DND-41 (cell line): ENCODE results near the gene STPG4.

Source experiments
- CTCF ChIP-seq: IDR thresholded peaks from 2 replicates; pipeline ENCODE4 v1.5.1; 2012; ENCODE audit warnings: borderline replicate concordance, low read length, moderate library complexity, mild to moderate bottlenecking; ENCODE audit not compliant: poor library complexity, severe bottlenecking; ENCODE audit errors: extremely low read depth
- EZH2 ChIP-seq: IDR thresholded peaks from 3 replicates; pipeline ENCODE4 v1.6.1; 2012; ENCODE audit warnings: borderline replicate concordance, low read depth, mild to moderate bottlenecking, moderate library complexity, low read length, inconsistent platforms; ENCODE audit not compliant: severe bottlenecking

GRCh38 chr2:47160211-47160610, 5.1 kb upstream of the STPG4 start:
- TF ChIP-seq CTCF = no peak
- TF ChIP-seq EZH2 = no peak
